HG02870 (cell line): ENCODE results near the gene COL27A1.

Experiments
- ATAC-seq: cut with Tn5 transposase; IDR thresholded peaks from one replicate; pipeline ENCODE4 v1.9.1; 2021; ENCODE audit warnings: mild to moderate bottlenecking, moderate library complexity; ENCODE audit not compliant: unreplicated experiment

COL27A1 gene

DNA sequence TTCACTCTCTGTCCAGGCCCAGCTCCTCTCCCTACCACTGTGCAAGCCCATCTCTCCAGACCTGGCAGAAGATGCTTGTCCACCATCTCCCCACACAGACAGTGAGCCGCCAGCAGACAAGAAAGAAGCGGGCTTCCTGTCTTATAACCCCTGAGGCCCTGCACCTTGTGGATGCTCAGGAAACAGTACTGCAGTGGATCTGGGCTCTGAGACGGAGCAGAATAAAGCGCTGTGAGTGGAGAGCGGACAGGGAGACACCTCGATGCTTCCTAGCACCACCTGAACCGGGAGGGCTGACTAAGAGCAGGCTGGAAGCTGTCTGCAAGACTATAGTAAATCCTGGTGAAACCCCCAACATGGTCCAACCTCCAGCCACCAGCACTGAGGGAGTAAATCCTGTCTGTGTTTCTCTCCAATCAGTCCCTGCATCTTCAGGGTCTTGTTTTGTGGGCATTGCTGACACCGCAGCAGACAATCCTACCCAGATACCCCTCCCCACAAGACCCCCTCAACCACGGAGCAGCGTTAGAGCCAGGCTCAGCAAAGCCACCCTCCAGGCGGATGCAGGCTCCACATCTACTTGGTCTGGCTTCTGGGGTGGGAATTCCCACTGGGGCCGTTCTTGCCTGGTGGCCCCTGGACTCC is 193.0 kb downstream of the COL27A1 start:
- no peak for ATAC-seq

DNA sequence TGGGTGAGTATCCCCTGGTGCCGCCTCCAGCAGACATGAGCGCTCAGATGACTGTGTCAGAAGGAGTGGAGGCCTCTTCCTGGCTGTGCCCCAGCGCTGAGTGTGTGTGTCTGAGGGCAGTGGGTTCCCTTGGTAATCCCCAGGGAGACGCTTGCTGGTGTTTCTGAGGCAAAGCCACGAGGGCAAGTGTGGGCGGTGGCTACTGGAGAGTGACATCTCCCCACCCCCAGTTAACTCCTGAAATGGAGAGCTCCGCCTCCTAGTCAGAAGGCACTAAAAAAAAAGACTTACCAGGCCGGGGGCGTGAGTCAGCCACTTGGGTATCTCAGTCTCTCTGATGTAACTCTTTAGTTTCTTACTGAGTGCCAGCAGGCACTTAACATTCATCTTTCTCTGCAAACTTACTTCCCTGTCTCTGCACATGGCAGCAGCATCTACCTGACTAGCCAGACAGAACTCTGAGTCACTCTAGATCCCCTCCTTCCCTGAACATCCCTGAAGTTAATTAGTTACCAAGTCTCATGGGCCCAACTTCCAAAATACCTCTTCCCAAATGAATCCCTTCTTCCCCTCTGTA is 193.7 kb downstream of the COL27A1 start:
- peak; percentile 89 for ATAC-seq

DNA sequence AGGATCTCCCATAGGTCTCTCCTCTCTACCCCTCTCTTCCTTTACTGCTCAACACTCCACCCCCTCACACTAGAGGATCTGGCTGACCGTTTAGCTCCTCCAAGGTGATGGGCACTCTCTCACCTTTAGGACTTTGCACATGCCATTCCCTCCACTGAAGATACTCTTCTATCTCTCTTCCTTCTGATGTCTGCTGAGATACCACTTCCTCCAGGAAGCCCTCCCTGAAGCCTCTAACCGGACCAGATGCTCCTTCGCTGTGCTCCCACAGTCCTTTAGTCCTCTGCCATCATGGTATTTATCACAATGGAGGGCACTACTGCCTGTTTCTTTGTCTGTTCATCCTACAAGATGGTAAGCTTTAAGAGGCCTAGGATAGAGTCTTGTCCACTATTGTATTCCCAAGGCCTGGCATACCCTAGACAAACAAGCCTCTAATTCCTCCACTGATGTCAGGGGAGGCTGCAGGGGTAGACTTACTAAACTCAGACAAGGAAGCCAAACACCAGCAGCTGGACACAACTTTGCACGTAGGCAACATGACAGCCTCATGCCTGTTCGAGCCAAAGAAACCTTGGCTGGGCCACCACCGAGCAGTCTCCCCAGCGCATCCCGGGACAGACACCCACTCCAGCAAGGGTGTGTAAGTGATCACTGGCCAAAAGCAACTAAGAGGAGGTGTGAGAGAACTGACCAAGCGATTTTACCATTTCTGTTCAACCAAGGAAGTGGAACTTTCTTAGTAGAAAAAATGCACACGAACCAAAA is 194.6 kb downstream of the COL27A1 start:
- ATAC-seq = no peak

DNA sequence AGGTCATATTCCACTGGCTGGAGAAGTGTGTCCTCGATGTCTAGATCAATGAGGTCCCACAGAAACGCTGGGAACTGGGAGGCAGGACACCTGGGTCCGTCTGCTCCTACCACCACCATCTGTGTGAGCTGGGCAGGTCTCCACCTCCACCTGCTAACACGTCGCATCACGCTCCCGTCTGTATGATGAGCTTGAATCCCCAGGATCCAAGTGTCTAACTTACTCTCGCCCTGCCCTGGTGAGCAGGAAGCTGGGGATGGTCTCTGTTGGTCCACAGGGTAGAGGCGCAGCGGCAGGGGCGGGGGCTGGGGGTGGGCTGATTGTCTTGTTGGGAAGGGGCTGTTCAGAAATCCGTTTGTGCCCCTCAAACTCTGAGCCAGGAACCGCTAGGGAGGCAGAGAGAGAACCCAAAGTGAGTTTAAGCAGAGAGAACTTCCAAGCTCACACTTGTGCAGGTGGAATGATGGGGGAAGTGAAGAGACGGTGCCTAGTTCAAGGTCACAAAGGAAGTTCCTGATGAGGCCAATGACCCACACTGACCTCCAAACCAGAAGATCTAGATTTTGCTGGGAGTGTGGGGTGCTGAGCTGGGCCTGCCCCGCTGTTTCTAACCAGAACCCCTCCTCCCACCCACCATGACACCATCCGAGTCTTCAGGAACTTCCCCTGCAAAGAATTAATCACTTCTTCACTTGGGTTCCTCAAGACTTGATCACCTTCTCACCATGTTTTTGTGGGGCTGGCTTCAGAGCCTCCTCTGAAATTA is 195.5 kb downstream of the COL27A1 start:
- ATAC-seq = no peak

DNA sequence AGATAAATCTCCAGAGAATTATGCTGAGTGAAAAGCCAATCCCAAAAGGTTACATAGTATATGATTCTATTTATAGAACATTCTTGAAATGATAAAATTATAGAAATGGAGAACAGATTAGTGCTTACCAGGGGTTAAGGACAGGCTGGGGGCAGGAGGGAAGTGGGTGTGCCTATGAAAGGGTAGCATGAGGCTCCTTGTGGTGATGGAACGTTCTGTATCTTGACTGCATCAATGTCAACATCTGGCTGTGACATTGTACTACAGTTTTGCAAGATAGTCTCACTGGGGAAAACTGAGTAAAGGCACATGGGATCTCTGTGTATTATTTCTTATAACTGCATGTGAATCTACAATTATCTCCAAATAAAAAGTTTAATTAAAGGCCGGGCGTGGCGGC is 196.6 kb downstream of the COL27A1 start:
- ATAC-seq = no peak

DNA sequence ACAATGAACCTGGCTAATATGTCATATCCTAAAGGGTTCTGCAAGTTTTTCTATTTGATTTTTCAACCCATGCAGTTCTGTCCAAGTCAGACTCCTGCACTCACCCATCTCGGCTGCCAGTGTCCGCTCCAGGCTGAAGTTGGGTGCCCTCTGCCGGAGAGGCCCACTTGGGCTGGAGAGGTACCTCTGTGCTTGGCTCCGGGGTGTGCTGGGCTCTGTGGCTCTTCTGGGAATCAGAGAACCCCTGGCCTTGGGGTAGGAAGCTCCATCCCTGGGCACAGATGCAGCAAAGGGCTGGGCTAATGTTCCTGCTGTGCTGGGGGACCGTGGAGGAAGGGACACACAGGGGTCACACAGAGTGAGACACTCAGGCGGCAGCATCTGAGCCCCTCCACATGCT is 200.5 kb downstream of the COL27A1 start:
- no peak for ATAC-seq

DNA sequence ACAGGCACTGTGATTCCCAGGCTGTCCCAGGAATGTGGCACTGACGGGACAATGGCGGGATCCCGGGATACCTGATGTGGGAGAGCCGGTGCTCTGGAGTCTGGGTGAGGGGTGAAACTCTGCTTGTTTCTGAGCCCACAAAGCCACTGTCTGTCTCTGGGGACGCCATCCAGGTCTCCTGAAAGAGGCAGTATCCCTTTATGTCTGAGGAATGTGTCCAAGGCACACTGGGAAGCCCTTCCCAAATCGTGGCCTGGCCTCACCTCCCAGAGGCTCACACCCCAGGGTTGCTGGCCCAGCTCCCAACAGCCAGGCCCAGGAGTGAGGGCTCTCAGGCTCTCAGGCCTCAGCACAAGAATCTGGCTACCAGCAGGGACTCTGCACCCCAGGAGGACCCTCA is 201.5 kb downstream of the COL27A1 start:
- no peak for ATAC-seq

DNA sequence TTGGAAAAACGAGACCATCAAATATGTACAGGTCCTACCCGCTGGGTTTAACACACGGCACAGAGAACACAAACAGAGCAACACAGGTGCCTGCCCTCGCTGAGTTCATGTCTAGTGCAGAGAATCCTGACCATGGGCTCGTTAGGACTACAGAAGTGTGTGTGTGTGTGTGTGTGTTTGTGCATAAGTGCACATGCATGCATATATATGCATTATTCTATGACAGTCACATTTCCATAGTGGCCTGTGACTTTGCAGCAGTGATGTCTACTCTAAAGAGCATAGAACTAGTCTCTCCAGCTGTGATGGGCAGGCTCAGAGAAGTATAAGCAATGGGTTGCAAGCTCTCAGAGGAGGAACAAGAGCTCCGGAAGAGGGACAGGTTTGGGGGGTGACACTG is 202.0 kb downstream of the COL27A1 start:
- no peak for ATAC-seq

DNA sequence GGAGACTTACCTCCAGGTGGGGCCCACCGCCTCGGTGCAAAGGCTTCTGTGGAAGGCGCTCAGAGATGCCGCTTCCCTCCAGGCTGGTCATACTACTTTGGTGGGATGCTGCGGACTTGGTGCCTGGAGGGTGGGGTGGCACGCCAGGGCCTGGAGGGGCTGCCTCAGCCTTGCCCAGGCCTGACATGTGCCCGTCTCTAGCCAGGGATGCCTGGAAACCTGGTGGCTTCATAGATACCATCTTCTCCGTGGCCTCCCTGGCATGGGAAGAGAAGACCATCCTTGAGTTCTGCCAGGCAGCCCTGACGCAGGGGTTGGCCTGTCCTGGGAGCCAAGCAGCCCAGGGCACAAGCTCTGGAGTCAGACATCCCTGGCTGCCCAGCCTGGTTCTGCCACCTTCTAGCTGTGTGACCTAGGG is 202.6 kb downstream of the COL27A1 start:
- no peak for ATAC-seq

DNA sequence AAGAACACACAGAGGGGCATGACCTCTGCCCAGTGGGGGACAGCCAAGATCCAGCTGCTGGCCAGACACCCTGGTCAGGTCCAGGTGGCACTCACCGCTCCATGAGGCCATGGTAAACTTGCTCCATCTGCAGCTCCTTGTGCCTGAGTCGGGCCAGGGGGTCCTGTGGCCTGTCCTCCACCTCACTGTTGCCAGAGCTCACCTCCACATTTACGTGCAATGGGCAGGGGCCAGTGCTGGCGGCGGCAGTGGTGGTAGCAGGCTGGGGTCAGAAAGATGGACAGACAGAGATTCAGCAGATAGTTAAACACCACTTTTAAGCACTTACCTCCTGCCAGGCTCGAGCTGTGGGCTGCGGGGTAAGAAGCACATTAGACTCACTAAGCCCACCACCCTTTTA is 204.5 kb downstream of the COL27A1 start:
- ATAC-seq = no peak

DNA sequence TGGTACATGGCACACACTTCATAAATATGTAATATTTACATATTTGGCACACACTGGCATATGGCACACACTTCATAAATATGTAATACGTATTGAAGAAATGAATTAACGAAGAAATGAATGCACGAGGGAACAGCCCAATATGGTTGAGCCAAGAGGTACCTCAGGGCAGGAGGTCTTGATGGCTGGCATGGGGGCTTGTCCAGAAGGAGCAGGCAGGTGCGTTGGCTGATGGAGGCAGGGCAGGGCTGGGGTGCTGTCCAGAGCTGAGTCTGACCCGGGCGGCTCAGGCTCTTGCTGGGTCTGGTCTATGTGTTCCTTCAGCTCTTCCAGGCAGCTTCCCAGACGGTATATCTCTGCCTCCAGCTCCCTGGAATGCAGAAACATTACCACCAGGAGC is 206.2 kb downstream of the COL27A1 start:
- ATAC-seq = no peak
